GM18526 (cell line): ENCODE measurements around the gene DLK2.

ENCODE experiments used
- POLR2A ChIP-seq: IDR thresholded peaks from 3 replicates; pipeline ENCODE4 v1.6.1; 2011; ENCODE audit not compliant: insufficient read length; ENCODE audit errors: extremely low read depth

Gene DLK2, protein sequence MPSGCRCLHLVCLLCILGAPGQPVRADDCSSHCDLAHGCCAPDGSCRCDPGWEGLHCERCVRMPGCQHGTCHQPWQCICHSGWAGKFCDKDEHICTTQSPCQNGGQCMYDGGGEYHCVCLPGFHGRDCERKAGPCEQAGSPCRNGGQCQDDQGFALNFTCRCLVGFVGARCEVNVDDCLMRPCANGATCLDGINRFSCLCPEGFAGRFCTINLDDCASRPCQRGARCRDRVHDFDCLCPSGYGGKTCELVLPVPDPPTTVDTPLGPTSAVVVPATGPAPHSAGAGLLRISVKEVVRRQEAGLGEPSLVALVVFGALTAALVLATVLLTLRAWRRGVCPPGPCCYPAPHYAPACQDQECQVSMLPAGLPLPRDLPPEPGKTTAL

DNA sequence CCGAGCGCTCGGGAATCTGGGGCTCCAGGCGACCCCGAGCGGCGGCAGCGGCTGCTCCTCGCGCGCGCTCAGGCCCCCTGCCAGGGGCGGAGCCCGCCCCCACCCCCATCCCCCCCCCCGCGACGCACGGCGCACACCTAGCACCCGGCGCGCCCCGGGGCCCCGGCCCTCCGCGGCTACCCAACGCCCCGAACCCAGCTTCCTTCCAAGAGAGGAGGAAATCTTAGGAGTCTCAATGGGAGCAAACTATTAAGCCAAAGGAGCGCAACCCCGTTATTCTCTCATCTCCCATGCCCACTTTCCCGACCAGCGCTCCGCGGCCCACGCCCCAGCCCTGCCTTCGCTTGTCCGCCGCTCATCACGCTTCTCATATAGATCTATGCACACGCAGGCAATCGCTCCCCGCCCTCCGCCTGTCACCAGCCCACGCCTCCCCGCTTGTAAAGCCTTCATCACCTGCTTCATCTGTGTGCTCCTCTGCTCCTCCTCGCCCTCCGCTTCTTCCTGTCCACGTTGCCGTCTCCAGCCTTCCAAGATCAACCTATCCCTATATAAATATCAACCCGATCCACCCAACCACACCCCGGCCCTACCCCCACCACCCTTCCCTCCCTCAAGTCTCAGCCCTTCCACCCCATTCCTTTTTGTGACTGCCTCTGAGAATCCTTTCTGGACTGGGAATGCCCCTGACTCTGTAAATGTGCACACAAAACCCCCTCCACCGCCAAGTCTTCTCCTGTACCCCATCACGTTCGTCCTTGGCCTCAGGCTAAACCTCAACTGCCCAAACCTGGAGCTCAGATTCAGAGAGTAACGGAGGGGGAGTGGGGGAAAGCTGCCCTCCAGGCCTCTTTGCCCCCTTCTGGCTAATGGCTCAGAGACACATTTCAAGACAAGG, at the start of gene DLK2:
Gene DLK2, minus strand, starts transcription at position 18 of the 898 bp plus-strand sequence. CDS start 723 bp downstream, outside the sequence.
- no peak for TF ChIP-seq POLR2A

DNA sequence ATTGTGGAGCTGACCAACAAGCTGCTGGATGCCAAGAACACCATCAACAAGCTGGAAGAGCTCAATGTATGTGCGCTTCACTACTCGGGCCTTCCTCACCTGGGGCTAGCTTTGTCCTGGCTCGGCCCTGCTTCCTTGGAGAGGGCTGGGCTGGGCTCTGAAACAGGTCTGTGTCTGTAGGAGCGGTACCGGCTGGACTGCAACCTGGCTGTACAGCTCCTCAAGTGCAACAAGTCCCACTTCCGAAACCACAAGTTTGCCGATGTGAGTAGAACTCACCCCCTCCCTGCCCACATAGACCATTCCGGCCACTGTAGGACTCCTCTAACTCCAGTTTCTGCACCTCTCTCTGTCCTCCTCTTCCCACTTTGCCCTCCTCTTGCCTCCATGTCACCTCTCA, 48.1 kb upstream of the DLK2 start:
- TF ChIP-seq POLR2A, result no peak

DNA sequence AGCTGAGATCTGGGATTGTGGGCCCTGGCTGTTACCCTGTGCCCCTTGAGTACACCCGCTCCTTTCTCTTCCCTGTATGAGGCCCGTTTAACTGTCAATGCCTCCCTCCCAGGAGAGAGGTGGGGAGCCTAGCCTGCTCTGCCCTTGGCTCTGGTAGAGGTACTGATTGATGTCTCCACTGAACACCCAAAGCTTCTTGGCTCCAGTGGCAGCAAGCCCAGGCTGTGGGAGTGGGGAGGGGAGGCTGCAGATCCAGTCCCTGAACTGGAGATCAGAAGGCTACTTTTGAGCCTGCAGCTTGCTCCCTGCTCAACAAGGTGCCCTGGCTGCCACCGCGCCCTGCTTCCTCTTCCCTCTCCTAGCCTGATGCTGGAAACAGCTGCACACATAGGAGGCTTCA, 47.3 kb upstream of the DLK2 start:
- no peak for TF ChIP-seq POLR2A

DNA sequence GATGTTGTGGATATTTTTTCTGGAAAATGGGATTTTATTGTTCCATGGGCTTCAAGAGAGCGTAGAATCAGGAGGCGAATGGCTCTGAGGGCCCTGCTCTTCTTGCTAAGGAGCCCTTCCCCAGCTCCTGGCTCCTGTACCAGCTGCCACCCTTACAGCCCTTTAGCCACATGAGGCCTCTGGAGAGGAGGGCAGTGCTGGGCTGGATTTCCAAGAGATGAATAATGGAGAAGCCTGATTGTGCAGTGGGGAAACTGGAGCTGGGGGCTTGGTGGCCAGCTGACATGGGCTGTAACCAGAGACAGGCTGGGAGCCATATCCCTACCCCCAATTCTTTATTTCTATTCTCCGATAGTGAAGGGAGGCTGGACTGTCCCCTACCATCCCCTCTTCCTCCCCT, 45.6 kb upstream of the DLK2 start:
- TF ChIP-seq POLR2A, result no peak

DNA sequence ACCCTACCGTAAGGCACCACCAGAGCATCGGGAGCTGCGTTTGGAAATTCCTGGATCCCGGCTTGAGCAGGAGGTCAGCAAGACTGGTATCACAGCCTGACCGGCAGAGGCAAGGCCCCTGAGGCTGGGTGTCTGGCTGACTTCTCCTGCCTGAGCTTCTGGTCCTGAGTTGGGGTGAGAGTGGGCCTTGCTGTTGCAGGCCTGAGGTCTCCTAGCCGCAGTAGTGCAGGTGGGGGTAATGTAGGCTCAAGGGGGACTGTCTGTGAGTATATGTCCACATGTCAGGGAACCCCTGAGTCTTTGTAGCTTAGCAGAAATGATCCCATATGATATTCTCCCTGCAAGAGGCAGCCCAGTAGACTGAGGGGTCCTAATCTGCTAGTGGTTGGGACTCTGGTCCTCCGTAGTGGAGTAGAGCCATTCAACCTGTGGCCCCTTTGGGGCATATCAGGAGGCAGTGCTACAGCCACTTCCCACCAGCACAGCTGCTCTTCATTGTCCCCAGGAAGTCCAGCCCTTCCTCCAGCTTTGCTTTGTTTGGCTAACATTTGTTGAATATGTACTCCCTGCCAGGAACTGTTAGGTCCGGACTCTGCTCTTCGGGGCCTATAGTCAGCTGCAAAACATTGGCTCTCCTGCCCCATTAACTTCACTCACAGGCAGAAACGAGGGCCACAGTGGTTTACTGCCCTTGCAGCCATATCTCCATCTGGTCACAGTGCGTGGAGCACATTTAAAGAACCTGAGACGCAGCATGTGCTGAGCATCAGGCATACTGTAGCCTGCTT, 43.9 kb upstream of the DLK2 start:
- TF ChIP-seq POLR2A, result no peak

DNA sequence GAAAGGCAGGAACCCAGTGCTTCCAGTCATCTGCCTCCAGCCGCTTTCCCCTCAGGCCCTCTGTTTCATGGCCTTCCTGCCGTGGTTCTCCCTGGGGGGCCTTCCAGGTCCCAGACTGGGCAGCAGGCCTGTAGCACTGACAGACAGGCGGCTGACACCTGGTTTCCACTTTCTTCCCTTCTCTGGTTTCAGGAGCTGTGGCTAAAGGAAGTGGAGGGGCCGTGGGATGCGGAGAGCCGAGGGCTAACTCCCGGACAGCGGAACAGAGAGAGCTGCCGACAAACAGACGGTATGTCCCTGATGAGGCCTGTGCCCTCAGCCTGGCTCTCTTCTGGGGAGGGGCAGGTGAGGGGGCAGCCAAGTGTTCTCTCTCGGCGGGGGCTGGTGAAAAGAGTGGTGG, 42.3 kb upstream of the DLK2 start:
- no peak for TF ChIP-seq POLR2A

DNA sequence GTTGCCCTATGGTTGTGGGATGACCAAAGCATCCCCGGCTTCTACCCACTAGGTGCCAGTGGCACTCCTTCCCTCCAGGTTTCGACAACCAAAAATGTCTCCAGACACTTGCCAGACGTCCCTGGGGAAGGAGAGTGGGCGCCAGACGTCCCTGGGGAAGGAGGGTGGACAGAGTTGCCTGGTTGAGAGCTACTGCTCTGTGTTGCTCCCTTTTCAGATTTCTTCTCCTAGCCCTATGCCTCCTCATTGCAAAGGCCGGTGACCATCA, 41.7 kb upstream of the DLK2 start:
- TF ChIP-seq POLR2A, result no peak

DNA sequence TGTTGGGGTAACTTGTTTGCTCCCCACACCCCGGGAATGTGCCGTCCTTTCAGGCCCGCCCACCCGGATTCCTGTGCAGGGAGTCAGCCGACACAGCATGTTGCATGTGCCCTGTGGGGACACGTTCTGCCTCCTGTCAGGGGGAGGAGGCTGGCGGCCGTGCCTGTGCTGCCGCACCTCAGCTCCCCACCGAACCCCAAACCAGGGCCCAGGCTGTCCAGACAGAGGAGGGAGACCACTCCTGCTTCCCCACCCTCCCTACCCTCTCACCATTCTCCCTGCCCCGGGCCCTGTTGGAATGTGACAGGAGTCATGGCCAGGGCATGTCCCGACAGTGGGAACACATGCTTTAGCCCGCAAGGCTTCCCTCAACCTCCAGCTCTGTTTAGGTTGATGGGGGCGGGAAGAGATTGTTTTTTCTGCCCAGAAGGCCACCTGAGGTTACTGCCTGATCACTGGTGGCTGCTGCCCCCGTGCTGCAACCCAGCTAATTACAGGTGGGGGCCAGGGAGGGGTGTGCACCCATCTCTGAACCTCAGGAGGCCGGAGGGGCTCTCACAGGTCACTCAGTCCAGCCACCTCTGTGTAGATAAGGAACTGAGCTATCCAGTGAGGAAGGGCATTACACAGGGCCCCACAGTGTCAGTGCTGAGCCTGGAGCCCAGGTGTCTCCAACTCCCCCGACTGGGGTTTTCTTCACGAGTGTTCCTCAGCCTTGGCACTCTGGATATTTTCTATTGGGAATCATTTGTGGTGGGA, 41.2 kb upstream of the DLK2 start:
- no peak for TF ChIP-seq POLR2A

DNA sequence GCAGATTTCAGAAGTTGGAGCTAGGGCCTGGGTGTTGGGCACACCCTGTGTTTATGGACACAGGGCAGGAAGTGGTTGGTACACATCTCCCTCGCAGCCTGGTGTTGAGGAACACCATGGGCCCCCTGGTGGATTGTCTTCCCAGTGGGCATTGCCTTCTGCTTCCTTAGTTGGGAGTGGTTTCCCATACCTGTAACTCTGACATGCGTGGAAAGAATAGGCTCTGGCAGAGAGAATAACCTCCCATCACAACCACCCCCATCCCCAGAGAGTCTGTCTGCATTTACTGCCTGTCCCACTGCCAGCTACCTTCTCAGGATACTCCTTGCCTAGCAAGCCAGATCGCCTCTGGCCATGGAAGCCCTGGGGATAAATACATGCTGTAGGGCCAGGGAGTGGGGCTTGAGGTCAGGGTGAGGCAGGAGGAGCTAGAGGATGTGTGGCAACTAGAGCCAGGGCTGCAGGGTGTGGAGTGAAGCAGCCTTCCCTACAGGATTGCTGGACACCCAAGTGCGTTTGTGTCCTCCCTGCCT, 40.1 kb upstream of the DLK2 start:
- no peak for TF ChIP-seq POLR2A

DNA sequence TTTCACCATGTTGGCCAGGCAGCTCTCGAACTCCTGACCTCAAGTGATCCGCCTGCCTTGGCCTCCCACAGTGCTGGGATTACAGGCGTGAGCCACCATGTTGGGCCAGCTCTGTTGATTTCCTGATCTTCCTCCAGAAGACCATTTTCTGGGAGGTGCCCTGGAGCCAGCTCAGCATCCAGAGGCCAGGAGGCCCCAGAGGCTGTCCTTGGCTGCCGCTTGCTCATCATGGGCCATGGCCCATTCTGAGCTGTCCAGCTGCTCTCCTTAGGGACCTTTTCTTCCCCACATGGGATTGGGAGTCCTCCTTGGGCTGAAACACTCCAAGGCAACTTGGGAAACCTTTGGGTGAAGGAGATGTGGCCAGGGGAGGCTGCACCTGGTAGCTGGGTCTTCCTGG, 39.4 kb upstream of the DLK2 start:
- no peak for TF ChIP-seq POLR2A

DNA sequence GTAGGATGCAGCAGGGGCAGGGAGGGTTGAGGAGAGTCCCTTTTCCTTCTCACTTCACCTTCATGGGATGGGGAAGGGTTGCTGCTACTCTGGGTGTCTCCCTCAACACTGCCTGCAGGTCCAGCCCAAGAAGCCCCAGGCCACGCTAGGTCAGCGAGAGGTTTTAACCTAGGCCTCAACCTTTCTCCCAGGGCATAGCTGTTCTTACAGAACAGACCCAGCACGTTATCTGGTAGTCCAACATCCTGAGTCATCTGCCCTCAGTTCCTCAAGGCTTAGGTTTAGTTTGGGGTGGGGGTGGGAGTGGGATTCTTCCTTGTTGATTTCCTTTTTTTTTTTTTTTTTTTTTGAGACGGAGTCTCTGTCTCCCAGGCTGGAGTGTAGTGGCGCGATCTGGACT, 39.0 kb upstream of the DLK2 start:
- TF ChIP-seq POLR2A, result no peak

DNA sequence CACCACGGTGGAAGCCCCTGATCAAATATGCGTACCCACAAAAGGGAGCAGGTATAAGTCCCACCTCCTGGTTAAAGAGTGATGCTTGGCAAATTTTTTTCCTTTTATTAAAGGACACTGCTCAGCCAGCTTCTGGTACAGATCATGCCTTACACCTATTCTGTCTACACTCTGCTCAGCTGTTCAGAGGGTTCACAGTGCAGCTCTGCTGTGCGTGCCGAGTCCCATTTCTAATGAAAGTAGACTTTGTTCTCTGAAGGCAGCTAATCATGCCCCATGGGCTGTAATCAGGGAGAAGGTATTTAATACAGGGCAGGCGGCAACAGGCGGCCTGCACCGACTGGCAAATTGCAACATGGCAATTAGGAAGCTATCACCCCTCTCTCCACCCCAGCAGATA, 38.5 kb upstream of the DLK2 start:
- TF ChIP-seq POLR2A, result no peak

DNA sequence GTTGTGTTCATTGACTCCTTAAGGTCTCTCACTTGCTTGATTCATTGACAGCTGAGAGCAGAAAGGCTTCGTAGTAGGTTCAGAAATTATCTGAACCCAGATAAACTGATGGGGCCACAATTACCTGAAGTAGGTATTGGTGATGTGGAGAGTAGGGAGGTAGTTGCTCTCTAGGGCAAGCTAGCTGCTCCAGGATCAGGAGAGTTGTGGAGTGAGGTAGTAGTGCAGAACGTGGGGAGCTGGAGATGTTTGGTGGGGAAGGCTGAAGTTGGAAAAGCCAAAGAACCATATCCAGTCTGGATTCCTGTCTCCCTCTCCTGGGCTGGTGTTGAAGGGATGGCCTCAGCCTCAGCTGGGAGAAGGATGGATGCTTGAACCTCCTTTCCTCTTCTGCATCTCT, 37.9 kb upstream of the DLK2 start:
- no peak for TF ChIP-seq POLR2A

DNA sequence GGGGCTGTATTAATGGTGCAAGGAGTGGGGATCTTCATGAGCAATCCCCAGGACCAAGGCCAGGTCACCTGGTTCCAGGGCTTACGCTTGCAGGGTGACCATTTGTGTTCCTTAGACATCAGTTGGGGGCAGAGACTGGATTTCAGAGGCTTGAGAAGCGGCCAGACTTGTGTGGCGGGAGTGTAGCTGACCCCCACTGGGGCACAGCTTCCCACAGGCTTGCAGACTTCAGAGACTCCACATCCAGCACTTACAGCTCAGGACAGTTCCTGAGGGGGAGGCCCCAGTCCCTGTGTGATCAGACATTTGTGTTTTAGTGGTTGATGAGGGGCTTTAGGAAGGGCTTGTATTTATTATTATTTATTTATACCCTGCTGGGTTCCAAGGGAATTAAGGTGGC, 37.3 kb upstream of the DLK2 start:
- no peak for TF ChIP-seq POLR2A

DNA sequence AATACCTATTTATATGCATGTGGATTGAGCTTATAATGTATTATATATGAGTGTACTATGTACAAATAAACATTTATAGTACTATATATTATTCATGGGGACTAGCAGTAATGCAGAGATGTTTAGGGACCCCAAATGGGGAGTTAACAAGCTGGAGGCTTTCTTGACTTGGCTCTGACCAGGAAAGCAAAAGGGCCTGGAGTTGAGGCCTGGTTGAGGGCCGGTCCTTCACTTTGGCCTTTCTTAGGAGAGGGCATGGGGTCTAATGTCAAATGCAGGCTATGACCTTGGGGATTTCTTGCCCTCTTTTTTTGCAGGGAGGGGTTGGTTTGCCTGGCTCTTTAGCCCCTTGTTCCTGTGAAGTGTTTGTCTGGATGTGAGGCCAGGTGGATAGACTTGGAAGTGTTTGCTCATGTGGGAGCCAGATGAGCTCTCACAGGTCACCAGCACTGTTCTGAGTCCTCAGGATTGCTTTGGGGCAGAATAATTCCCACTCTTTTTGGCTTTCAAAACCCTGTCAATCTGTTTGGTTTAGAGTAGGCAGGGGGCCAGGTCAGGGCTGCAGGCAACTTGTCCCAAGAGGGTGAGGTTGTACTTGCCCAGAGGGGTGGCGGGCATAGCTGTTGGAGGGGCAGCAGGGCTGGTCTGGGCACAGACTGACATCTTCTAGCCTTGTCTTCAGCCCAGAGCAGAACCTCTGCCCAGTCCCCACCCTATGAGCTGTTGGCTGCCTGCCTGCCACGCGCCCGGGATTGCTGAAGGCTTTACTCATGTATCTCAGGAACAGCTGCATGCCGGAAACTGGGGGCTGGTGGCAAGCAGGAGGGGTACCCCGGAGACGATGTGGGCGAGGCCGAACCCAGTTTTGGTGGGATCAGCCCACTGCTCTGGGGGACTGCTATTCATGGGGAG, 36.7 kb upstream of the DLK2 start:
- TF ChIP-seq POLR2A, result no peak
